HG02588 (cell line): ENCODE measurements around the gene CPLX3.

Experiments used
- ATAC-seq: cut with Tn5 transposase; IDR thresholded peaks from one replicate; pipeline ENCODE4 v1.9.1; 2021; ENCODE audit warnings: mild to moderate bottlenecking, moderate library complexity; ENCODE audit not compliant: unreplicated experiment

Gene CPLX3

DNA sequence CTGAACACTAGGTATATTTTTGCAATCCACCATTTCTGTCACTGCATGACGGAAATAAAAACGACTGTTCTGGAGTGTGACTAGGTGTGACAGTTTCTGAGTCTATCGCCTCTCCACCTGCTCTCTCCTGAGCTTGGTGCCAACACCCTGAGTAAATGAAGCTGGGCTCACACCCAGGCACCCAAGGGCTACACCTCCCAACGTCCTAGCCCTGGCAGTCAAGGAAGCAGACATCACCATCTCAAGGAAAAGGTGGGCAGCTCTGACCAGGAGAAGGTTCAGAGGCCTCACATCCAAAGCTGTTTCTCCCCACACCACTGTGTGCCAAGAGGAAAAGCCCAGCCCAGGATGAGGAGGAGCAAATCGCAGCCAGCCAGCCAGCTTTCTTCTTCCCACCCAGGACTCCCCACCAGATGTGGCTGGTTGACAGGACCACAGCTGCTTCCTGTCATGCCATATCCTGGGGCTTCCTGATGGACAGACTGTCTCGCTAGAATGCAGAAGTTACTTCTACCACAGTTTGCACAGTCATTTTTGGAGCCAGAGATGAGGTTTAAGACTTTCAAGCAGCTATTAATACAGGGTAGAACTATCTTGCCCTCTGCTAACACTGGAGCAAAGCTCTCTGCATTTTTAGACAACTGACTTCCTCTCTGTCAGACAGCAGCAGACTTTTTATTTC, 43.4 kb downstream of the CPLX3 start:
- ATAC-seq, result peak; percentile 38

DNA sequence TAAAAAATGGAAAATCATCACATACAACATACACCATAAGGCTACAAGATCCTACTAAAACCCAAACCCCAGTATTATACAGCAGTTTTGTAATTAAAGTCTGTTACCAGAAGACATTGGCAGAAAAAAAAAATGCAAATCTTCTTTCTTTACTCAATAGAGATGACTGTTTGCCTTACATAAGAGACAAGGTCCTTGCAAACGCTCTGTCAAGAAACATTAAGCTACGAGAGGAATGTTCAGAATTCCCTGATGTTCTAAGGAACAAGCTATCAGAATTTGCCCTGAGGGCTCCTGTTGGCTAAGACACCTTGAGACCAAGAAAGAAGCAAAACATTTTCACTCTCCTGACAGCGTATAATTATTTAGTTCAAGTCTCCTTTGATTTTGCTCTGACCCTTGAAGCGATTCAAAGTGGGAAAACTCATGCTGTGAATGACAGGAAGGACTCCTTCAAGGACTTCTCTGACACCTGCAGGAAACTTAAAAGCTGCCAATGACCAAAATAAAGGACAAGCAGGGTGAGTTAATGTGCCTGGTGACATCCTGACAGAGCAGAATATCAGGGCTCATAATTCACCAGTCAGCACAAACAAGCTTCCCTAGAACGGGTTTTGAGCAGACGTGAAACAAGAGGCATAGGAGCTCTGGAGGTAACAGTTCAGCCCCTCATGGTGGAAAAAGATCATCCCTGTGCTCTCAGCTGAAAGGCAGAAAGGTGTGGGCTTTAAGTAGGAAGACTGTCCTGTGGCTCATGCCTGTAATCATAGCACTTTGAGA, 44.2 kb downstream of the CPLX3 start:
- no peak for ATAC-seq

DNA sequence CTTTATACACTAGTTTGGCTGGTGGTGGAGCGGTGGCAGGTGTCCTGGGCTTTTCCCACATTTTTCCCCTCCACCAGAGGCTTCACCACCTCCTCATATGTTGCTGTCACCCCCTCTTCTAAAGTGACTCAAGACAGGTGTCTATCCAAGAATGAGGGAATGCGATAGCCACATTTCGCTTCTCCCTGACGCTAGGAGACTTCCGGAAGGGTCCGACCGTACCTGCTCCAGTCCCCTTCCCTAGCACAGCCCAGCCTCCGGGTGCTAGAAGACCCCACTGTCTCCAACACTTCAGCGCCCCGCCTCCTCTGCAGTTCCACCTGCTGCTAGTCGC, 46.2 kb downstream of the CPLX3 start:
- no peak for ATAC-seq

DNA sequence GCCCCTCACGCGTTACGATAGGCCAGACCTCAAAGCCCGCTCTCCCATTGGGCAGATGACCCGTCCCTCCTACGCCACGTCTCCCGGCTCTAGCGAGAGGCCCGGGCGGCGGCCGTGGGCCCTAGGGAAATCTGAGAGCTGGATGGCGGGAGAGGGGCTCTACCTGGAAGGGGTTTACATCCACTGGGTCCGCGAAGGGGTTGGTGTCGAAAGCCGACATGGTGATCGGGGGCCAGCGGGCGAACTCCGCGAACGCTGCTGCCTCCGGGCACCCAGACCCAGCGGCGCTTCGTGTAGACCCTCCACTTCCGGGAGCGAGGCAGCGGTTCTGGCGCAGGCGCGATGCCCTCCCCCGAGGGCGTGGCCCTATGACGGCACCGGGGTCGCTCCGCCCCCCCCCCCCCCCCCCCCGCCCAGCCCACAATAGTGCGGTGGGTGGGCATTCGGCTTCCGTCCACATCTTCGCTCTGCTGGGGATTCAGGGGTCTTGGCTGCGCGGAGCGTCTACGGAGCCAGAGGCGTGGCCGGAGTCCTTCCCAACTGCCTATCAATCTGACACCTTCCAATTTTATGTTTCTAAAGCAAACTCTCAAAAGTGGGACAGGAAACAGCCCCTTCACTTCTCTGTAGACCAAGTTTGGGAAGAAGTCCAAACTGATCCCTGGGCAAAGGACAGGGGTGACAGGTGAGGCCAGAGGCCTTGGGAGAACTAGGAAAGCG, 46.8 kb downstream of the CPLX3 start, which contains the start of gene SCAMP2:
TSS of gene SCAMP2 (minus strand) at position 330 of the 720 bp plus-strand sequence. CDS start at position 220, 110 bp downstream.
- ATAC-seq, result peak; percentile 76

DNA sequence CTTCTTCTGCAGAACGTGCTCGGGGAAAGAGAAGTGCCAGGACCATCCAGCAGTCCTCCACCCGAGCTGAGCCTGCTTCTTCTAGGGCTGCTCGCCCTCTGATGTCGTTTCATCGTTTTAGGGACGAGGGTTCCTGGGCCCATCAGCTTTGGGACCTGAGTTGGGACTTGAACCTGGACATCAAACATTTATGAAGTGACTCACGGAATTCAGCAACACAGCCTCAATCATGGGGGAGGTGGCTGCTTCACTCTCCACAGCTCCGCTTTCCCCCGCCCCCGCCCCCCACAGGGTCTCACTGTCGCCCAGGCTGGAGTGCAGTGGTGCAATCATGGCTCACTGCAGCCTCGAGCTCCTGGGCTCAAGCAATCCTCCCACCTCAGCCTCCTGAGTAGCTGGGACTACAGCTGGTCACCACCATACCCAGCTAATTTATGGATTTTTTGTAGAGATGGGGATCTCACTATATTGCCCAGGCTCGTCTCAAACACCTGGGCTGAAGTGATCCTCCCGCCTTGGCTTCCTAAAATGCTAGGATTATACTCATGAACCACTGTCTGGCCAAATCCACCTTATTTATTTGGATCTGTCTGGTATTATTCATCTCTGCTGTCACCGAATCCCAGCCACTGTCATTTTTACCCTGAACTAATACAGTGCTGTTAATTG, 47.5 kb downstream of the CPLX3 start:
- no peak for ATAC-seq

DNA sequence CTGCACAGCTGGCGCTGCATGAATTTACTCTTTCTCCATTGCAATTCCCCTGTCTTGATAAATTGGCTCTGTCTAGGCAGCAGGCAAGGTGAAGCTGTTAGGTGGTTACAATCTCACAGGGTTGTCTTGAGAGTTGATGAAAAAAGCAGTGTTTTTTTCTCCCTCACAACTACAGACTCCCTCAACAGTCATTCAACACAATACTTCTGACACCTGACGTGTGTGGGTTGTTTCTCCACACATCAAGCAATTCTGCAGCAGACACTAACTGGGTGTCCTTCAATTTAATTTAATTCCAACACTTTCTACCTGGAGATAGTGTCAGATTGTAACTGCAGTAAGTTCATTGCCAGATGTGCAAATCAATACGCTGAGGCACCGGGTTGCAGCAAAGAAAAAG, 51.8 kb downstream of the CPLX3 start:
- no peak for ATAC-seq
